VCaP (cell line): ENCODE results near the gene TADA2A.
A peak's percentile ranks its signal among the peaks of the same experiment; 100 is the strongest.

ENCODE experiments used
- H3K27ac ChIP-seq: fragments of 450-650 bp; 2 replicates; pipeline ENCODE4 v1.5.1; 2017
- CTCF ChIP-seq: fragments of 450-650 bp; conservative IDR thresholded peaks from 2 replicates; pipeline ENCODE4 v1.5.1; 2017; ENCODE audit warnings: mild to moderate bottlenecking, moderate library complexity

The TADA2A gene

GRCh38 chr17:37489197-37490001 is 82.7 kb downstream of the TADA2A start, which contains the start of gene DUSP14:
Gene DUSP14, plus strand, starts transcription at chr17:37489891. Its CDS starts 22,382 bp downstream, at chr17:37512273.
- H3K27ac ChIP-seq = peak within 1 kb of the TSS; percentile 98
- TF ChIP-seq CTCF = no peak

- peak overlapping the region; percentile 98 for H3K27ac ChIP-seq
- peak; percentile 77 for TF ChIP-seq CTCF
Measured at GRCh38 chr17:37490022-37490587, 83.4 kb downstream of the TADA2A start.

GRCh38 chr17:37490638-37491614 is 84.2 kb downstream of the TADA2A start:
- no peak for TF ChIP-seq CTCF
- peak overlapping the region; percentile 98 for H3K27ac ChIP-seq

GRCh38 chr17:37492167-37492566 is 85.5 kb downstream of the TADA2A start:
- no peak for TF ChIP-seq CTCF

GRCh38 chr17:37493249-37494027 is 86.8 kb downstream of the TADA2A start:
- no peak for TF ChIP-seq CTCF
- H3K27ac ChIP-seq = no peak overlapping the region

More at GRCh38 chr17:37492167-37492566, 85.5 kb downstream of the TADA2A start:
- no peak overlapping the region for H3K27ac ChIP-seq

GRCh38 chr17:37494401-37494831 is 87.7 kb downstream of the TADA2A start:
- TF ChIP-seq CTCF = no peak
- H3K27ac ChIP-seq = no peak overlapping the region
